ENCODE results near the gene SQOR. TPM values are rescaled to one million over a fixed set of nuclear protein-coding genes. Genes with fewer than 3 reads are reported as not detected.

Gene SQOR
- total RNA-seq, 2 donors from 2014 or later = 0.24 TPM; not detected in 1

GRCh38 chr15:45669422-45669821 lies 34.6 kb downstream of the SQOR start:
- Histone ChIP-seq H3K4me3 (ENCODE audit: low read length) (no peak overlapping the region), H3K36me3 (ENCODE audit: control insufficient read depth, insufficient read depth, low read length) (no peaks in the 10 kb centered on the region), H3K27me3 (ENCODE audit: control insufficient read depth, insufficient read depth, low read length, poor library complexity, severe bottlenecking) (no peaks in the 10 kb centered on the region), H3K9ac (ENCODE audit: extremely low read depth, low read length, poor library complexity, severe bottlenecking) (no peak overlapping the region), H3K4me1 (ENCODE audit: control insufficient read depth, insufficient read depth, low read length) (no peaks in the 10 kb centered on the region), H3K9me3 (ENCODE audit: control insufficient read depth, low read length) (no peaks in the 10 kb centered on the region), H3K27ac (ENCODE audit: low read depth, low read length) (no peak overlapping the region)
- no peak for DNase-seq
- 88 to 95% methylated on average over 2 to 3 of the region's 3 CpGs for WGBS, 2 experiments (ENCODE audit: insufficient coverage in 1 of 2, insufficient read length in 1 of 2)
- H3K4me1 Mint-ChIP-seq = no peaks in the 10 kb centered on the region
- H3K27ac Mint-ChIP-seq = no peak overlapping the region
- TF ChIP-seq, protein P1, sequence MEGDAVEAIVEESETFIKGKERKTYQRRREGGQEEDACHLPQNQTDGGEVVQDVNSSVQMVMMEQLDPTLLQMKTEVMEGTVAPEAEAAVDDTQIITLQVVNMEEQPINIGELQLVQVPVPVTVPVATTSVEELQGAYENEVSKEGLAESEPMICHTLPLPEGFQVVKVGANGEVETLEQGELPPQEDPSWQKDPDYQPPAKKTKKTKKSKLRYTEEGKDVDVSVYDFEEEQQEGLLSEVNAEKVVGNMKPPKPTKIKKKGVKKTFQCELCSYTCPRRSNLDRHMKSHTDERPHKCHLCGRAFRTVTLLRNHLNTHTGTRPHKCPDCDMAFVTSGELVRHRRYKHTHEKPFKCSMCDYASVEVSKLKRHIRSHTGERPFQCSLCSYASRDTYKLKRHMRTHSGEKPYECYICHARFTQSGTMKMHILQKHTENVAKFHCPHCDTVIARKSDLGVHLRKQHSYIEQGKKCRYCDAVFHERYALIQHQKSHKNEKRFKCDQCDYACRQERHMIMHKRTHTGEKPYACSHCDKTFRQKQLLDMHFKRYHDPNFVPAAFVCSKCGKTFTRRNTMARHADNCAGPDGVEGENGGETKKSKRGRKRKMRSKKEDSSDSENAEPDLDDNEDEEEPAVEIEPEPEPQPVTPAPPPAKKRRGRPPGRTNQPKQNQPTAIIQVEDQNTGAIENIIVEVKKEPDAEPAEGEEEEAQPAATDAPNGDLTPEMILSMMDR (conservative IDR thresholded peaks at IDR 0.05) = no peak
- no peaks in the 10 kb centered on the region for H3K9me3 Mint-ChIP-seq
- peaks cover 2% of the 10 kb centered on the region for H3K27me3 Mint-ChIP-seq (ENCODE audit: insufficient read depth)
- H3K4me3 Mint-ChIP-seq = no peak overlapping the region
- no peaks in the 10 kb centered on the region for H3K36me3 Mint-ChIP-seq (ENCODE audit: low read depth)

GRCh38 chr15:45670091-45670490 lies 35.3 kb downstream of the SQOR start:
- Mint-ChIP-seq H3K36me3 (ENCODE audit: low read depth) (no peaks in the 10 kb centered on the region), H3K4me1 (no peaks in the 10 kb centered on the region), H3K4me3 (no peak overlapping the region), H3K9me3 (no peaks in the 10 kb centered on the region), H3K27me3 (ENCODE audit: insufficient read depth) (peaks cover 2% of the 10 kb centered on the region), H3K27ac (no peak overlapping the region)
- 87 to 97% methylated on average over 4 to 5 of the region's 5 CpGs for WGBS, 2 experiments (ENCODE audit: insufficient coverage in 1 of 2, insufficient read length in 1 of 2)
- H3K27me3 ChIP-seq (ENCODE audit: control insufficient read depth, insufficient read depth, low read length, poor library complexity, severe bottlenecking) = no peaks in the 10 kb centered on the region
- no peak for DNase-seq
- TF ChIP-seq, protein P1 (conservative IDR thresholded peaks at IDR 0.05) = no peak
- no peak overlapping the region for H3K4me3 ChIP-seq (ENCODE audit: low read length)
- H3K9me3 ChIP-seq (ENCODE audit: control insufficient read depth, low read length) = no peaks in the 10 kb centered on the region
- H3K4me1 ChIP-seq (ENCODE audit: control insufficient read depth, insufficient read depth, low read length) = no peaks in the 10 kb centered on the region
- H3K27ac ChIP-seq (ENCODE audit: low read depth, low read length) = no peak overlapping the region
- H3K9ac ChIP-seq (ENCODE audit: extremely low read depth, low read length, poor library complexity, severe bottlenecking) = no peak overlapping the region
- no peaks in the 10 kb centered on the region for H3K36me3 ChIP-seq (ENCODE audit: control insufficient read depth, insufficient read depth, low read length)

GRCh38 chr15:45670511-45670910 lies 35.7 kb downstream of the SQOR start:
- Histone ChIP-seq H3K27me3 (ENCODE audit: control insufficient read depth, insufficient read depth, low read length, poor library complexity, severe bottlenecking) (no peaks in the 10 kb centered on the region), H3K36me3 (ENCODE audit: control insufficient read depth, insufficient read depth, low read length) (no peaks in the 10 kb centered on the region), H3K9me3 (ENCODE audit: control insufficient read depth, low read length) (no peaks in the 10 kb centered on the region), H3K9ac (ENCODE audit: extremely low read depth, low read length, poor library complexity, severe bottlenecking) (no peak overlapping the region), H3K4me1 (ENCODE audit: control insufficient read depth, insufficient read depth, low read length) (no peaks in the 10 kb centered on the region), H3K4me3 (ENCODE audit: low read length) (no peak overlapping the region), H3K27ac (ENCODE audit: low read depth, low read length) (no peak overlapping the region)
- 89 to 90% methylated on average over 2 to 4 of the region's 4 CpGs for WGBS, 2 experiments (ENCODE audit: insufficient coverage in 1 of 2, insufficient read length in 1 of 2)
- H3K4me3 Mint-ChIP-seq = no peak overlapping the region
- no peaks in the 10 kb centered on the region for H3K4me1 Mint-ChIP-seq
- TF ChIP-seq, protein P1 (conservative IDR thresholded peaks at IDR 0.05) = no peak
- no peak for DNase-seq
- peaks cover 2% of the 10 kb centered on the region for H3K27me3 Mint-ChIP-seq (ENCODE audit: insufficient read depth)
- H3K9me3 Mint-ChIP-seq = no peaks in the 10 kb centered on the region
- H3K36me3 Mint-ChIP-seq (ENCODE audit: low read depth) = no peaks in the 10 kb centered on the region
- no peak overlapping the region for H3K27ac Mint-ChIP-seq

Data from endodermal cell (in vitro differentiated cells).